DND-41 (cell line): ENCODE results near the gene SLC27A1.

Experiments
- EZH2 ChIP-seq: IDR thresholded peaks from 3 replicates; pipeline ENCODE4 v1.6.1; 2012; ENCODE audit warnings: borderline replicate concordance, low read depth, mild to moderate bottlenecking, moderate library complexity, low read length, inconsistent platforms; ENCODE audit not compliant: severe bottlenecking
- TF ChIP-seq, protein P1 (sequence below): IDR thresholded peaks from 2 replicates; pipeline ENCODE4 v1.5.1; 2012; ENCODE audit warnings: borderline replicate concordance, low read length, moderate library complexity, mild to moderate bottlenecking; ENCODE audit not compliant: poor library complexity, severe bottlenecking; ENCODE audit errors: extremely low read depth

DNA sequence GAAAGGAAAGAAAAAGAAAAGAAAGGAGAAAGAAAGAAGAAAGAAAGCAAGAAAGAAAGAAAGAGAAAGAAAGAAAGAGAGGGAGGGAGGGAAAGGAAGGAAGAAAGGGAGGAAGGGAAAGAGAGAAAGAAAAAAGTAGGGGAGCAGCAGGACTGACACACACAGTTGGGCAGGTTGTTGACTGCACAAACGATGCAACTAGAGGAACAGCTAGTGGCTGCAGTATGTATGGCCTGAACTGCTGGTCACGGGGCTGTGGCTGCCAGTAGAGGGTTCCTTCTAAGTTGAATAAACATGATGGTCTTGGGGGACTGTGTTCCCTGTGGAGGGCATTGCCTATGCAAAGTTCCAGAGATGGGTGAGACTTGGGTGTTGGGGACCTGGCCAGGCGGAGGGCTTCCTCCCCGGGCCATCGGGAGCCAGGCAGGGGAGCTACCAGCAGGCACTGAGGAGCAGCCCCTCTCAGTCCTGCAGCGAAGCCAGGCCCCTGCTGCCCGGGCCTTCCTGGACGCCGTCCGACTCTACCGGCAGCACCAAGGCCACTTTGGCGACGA is 68.4 kb downstream of the SLC27A1 start:
- TF ChIP-seq EZH2: no peak
- TF ChIP-seq, protein P1, sequence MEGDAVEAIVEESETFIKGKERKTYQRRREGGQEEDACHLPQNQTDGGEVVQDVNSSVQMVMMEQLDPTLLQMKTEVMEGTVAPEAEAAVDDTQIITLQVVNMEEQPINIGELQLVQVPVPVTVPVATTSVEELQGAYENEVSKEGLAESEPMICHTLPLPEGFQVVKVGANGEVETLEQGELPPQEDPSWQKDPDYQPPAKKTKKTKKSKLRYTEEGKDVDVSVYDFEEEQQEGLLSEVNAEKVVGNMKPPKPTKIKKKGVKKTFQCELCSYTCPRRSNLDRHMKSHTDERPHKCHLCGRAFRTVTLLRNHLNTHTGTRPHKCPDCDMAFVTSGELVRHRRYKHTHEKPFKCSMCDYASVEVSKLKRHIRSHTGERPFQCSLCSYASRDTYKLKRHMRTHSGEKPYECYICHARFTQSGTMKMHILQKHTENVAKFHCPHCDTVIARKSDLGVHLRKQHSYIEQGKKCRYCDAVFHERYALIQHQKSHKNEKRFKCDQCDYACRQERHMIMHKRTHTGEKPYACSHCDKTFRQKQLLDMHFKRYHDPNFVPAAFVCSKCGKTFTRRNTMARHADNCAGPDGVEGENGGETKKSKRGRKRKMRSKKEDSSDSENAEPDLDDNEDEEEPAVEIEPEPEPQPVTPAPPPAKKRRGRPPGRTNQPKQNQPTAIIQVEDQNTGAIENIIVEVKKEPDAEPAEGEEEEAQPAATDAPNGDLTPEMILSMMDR: no peak
